Panc1 (cell line): ENCODE results near the gene ZRANB3. TPM values are rescaled to one million over a fixed set of nuclear protein-coding genes. Genes with fewer than 3 reads are reported as not detected.
A peak's percentile ranks its signal among the peaks of the same experiment; 100 is the strongest.

Experiments
- ATAC-seq: fragments of 200-7000 bp; cut with Tn5 transposase; 2 replicates; pipeline ENCODE4 v1.9.1; 2020; ENCODE audit warnings: mild to moderate bottlenecking, moderate library complexity
- BruUV-seq: library from RNA; stranded (reverse); fragments of 400-500 nt; replicated peaks from 2 replicates; lab custom pipeline; 2021; lab: Mats Ljungman, UMichigan
- CTCF ChIA-PET: fragments of 300-600 bp; sonication (Branson Sonifier 250); formaldehyde crosslinking; loops from one replicate; lab custom pipeline; 2022; ENCODE audit warnings: antibody characterized with exemption; lab: Charles Lee
- POLR2A ChIA-PET: fragments of 300-600 bp; sonication (Branson Sonifier 250); formaldehyde crosslinking; loops from one replicate; lab custom pipeline; 2022; ENCODE audit warnings: antibody characterized with exemption; lab: Charles Lee
- DNase-seq: peaks from one replicate; pipeline ENCODE4 v3.0.0-alpha.2; 2010; ENCODE audit warnings: low read depth, low spot score
- H3K27ac ChIP-seq: 2 replicates; pipeline ENCODE4 v1.5.1; 2011; ENCODE audit warnings: mild to moderate bottlenecking, low read length, inconsistent platforms
- H3K27me3 ChIP-seq: fragments of 200-500 bp; sonication (Bioruptor generic); 2 replicates; pipeline ENCODE4 v1.6.0; 2014; ENCODE audit warnings: low read length, inconsistent platforms; ENCODE audit not compliant: control insufficient read depth, insufficient read depth
- H3K36me3 ChIP-seq: fragments of 200-500 bp; sonication (Bioruptor generic); 2 replicates; pipeline ENCODE4 v1.5.1; 2014; ENCODE audit warnings: inconsistent platforms, mild to moderate bottlenecking, low read length, moderate library complexity; ENCODE audit not compliant: control insufficient read depth, insufficient read depth
- H3K4me1 ChIP-seq: 2 replicates; pipeline ENCODE4 v1.5.1; 2011; ENCODE audit warnings: inconsistent platforms, mild to moderate bottlenecking, low read length, moderate library complexity; ENCODE audit not compliant: control insufficient read depth, insufficient read depth
- H3K4me3 ChIP-seq, 2 experiments: 2 replicates each; pipeline ENCODE4 v1.5.1; 2011 to 2012; ENCODE audit warnings: low read depth in 2 of 2, low read length in 2 of 2, mild to moderate bottlenecking in 2 of 2, inconsistent platforms in 1 of 2, moderate library complexity in 1 of 2
- H3K9me3 ChIP-seq: fragments of 200-500 bp; sonication (Bioruptor generic); 2 replicates; pipeline ENCODE4 v1.5.1; 2014; ENCODE audit warnings: low read depth, mild to moderate bottlenecking, inconsistent platforms, low read length, moderate library complexity; ENCODE audit not compliant: control insufficient read depth, insufficient read depth
- CTCF ChIP-seq: fragments of 450-650 bp; IDR thresholded peaks from 2 replicates; pipeline ENCODE4 v1.5.1; 2017; ENCODE audit warnings: mild to moderate bottlenecking
- POLR2AphosphoS5 ChIP-seq: IDR thresholded peaks from 2 replicates; pipeline ENCODE4 v1.6.1; 2012; ENCODE audit warnings: mild to moderate bottlenecking, low read depth, low read length, moderate library complexity
- REST ChIP-seq, 2 experiments: IDR thresholded peaks; 2 replicates each; pipeline ENCODE4 v1.6.1; 2011 to 2012; ENCODE audit warnings: low read depth in 2 of 2, control low read depth in 1 of 2, low read length in 1 of 2, mild to moderate bottlenecking in 1 of 2, moderate library complexity in 1 of 2; ENCODE audit not compliant: insufficient read depth in 1 of 2
- SIN3A ChIP-seq: IDR thresholded peaks from 2 replicates; pipeline ENCODE4 v1.6.1; 2012; ENCODE audit warnings: low read depth, mild to moderate bottlenecking, low read length, moderate library complexity, borderline replicate concordance; ENCODE audit not compliant: insufficient read depth
- TCF7L2 ChIP-seq: IDR thresholded peaks from 2 replicates; pipeline ENCODE4 v1.6.1; 2011; ENCODE audit warnings: mild to moderate bottlenecking, low read depth, low read length, inconsistent platforms
- in situ Hi-C: cut with HindIII; loops from 2 replicates; pipeline ENCODE4 v1.10.0; 2016; ENCODE audit warnings: low sequenced_read_pairs, low pct_unique_long_range_greater_than_20kb
- intact Hi-C: fragments of 100-400 bp; cut with micrococcal nuclease; formaldehyde crosslinking; loops from one replicate; pipeline ENCODE4 v1.10.0; 2022; ENCODE audit not compliant: unreplicated experiment
- total RNA-seq: library from RNA; stranded (reverse); gene quantifications from one replicate; pipeline ENCODE4 v1.2.1, GENCODE V29; 2021; ENCODE audit not compliant: unreplicated experiment

ZRANB3 gene
- total RNA-seq, 1 experiment from 2014 or later, result 11.7 TPM

GRCh38 chr2:135198481-135198880 is 332.5 kb downstream of the ZRANB3 start:
- H3K9me3 ChIP-seq, result no peaks in the 10 kb centered on the region
- no TSS peak for BruUV-seq
- no peaks in the 10 kb centered on the region for H3K27me3 ChIP-seq
- no peaks in the 10 kb centered on the region for H3K36me3 ChIP-seq
- in situ Hi-C loops (no loop called here), intact Hi-C loops (no loop called here)
- H3K4me1 ChIP-seq, result no peaks in the 10 kb centered on the region
- H3K27ac ChIP-seq, result no peak overlapping the region
- DNase-seq, result no peak
- POLR2A ChIA-PET, result no interaction called here
- 0 out of 2 replicates have a peak, but pooled peaks have one; percentile 2 for TF ChIP-seq CTCF
- TF ChIP-seq TCF7L2, result no peak
- ATAC-seq, result no peak
- no peak overlapping the region for H3K4me3 ChIP-seq
- CTCF ChIA-PET, result interaction anchor here (0.5 kb wide), 1 partner anchor 445 kb away, joined by 4 read pairs; no protein-coding TSS in a partner anchor

- Histone ChIP-seq H3K36me3 (no peaks in the 10 kb centered on the region), H3K27ac (no peak overlapping the region), H3K9me3 (0 out of 2 replicates have a peak, but pooled peaks cover 3% of the 10 kb centered on the region), H3K27me3 (no peaks in the 10 kb centered on the region), H3K4me3 (no peak overlapping the region), H3K4me1 (no peaks in the 10 kb centered on the region)
- DNase-seq, result no peak
- ATAC-seq, result no peak
- CTCF ChIA-PET, result no interaction called here
- in situ Hi-C loops (no loop called here), intact Hi-C loops (no loop called here)
- TF ChIP-seq TCF7L2 (no peak), CTCF (no peak), SIN3A (no peak), POLR2AphosphoS5 (no peak), REST (IDR thresholded peaks at IDR 0.05; ENCODE audit: insufficient read depth in 1 of 2, low read depth in 2 of 2, low read length in 1 of 2) (no peak)
- no TSS peak for BruUV-seq
- POLR2A ChIA-PET, result no interaction called here
Measured at GRCh38 chr2:135190799-135191198, 340.2 kb downstream of the ZRANB3 start.
